T-helper 9 cell (primary cell): Measurements from ENCODE around the gene MICAL3.

Source experiments
- DNase-seq: peaks from one replicate; pipeline ENCODE4 v3.0.0-alpha.2; 2020

MICAL3 gene

GRCh38 chr22:17787716-17788330 lies 236.5 kb downstream of the MICAL3 start:
- no peak for DNase-seq

- DNase-seq, result no peak
Observed at GRCh38 chr22:17787241-17787640, 237.1 kb downstream of the MICAL3 start.

- no peak for DNase-seq
Observed at GRCh38 chr22:17786435-17787161, 237.8 kb downstream of the MICAL3 start.

- DNase-seq, result peak; percentile 77
Observed at GRCh38 chr22:17785185-17786184, 238.9 kb downstream of the MICAL3 start.

- DNase-seq, result no peak
Observed at GRCh38 chr22:17784776-17785175, 239.6 kb downstream of the MICAL3 start.

GRCh38 chr22:17783773-17784480 lies 240.4 kb downstream of the MICAL3 start:
- DNase-seq, result no peak

GRCh38 chr22:17783312-17783711 lies 241.0 kb downstream of the MICAL3 start:
- no peak for DNase-seq

GRCh38 chr22:17782621-17783020 lies 241.7 kb downstream of the MICAL3 start:
- no peak for DNase-seq

- no peak for DNase-seq
Observed at GRCh38 chr22:17782158-17782557, 242.2 kb downstream of the MICAL3 start.

- DNase-seq, result peak; percentile 31
Observed at GRCh38 chr22:17781319-17782031, 242.9 kb downstream of the MICAL3 start.

GRCh38 chr22:17780741-17781318 lies 243.5 kb downstream of the MICAL3 start:
- no peak for DNase-seq

GRCh38 chr22:17780116-17780740 lies 244.1 kb downstream of the MICAL3 start:
- no peak for DNase-seq

- DNase-seq, result no peak
Observed at GRCh38 chr22:17779286-17780115, 244.9 kb downstream of the MICAL3 start.

- DNase-seq, result no peak
Observed at GRCh38 chr22:17778412-17778976, 245.9 kb downstream of the MICAL3 start.

GRCh38 chr22:17777717-17778044 lies 246.7 kb downstream of the MICAL3 start:
- DNase-seq, result no peak

- DNase-seq, result peak; percentile 55
Observed at GRCh38 chr22:17777005-17777716, 247.2 kb downstream of the MICAL3 start.

- DNase-seq, result no peak
Observed at GRCh38 chr22:17775781-17776465, 248.4 kb downstream of the MICAL3 start.

GRCh38 chr22:17774926-17775685 lies 249.3 kb downstream of the MICAL3 start:
- no peak for DNase-seq
